A673 (cell line): Measurements from ENCODE around the gene PDCD10. TPM values are rescaled to one million over a fixed set of nuclear protein-coding genes. Genes with fewer than 3 reads are reported as not detected.

Experiments used
- BruUV-seq: library from RNA; stranded (reverse); fragments of 400-500 nt; replicated peaks from 2 replicates; lab custom pipeline; 2021; lab: Mats Ljungman, UMichigan
- CTCF ChIA-PET: fragments of 300-600 bp; sonication (Branson Sonifier 250); formaldehyde crosslinking; loops from one replicate; lab custom pipeline; 2022; ENCODE audit warnings: antibody characterized with exemption; lab: Charles Lee
- POLR2A ChIA-PET: fragments of 300-600 bp; sonication (Branson Sonifier 250); formaldehyde crosslinking; loops from one replicate; lab custom pipeline; 2022; ENCODE audit warnings: antibody characterized with exemption; ENCODE audit not compliant: low non-redundant PET; lab: Charles Lee
- DNase-seq: peaks from one replicate; pipeline ENCODE4 v3.0.0-alpha.2; 2015; ENCODE audit warnings: low spot score
- H3K27ac ChIP-seq: fragments of 200-600 bp; sonication (generic); 2 replicates; pipeline ENCODE4 v1.5.1; 2016; ENCODE audit warnings: mixed run types, low read depth, mild to moderate bottlenecking, mixed read lengths, antibody characterized with exemption, low read length; ENCODE audit not compliant: poor library complexity, severe bottlenecking
- H3K27me3 ChIP-seq: fragments of 200-600 bp; sonication (generic); replicated peaks from 2 replicates; pipeline ENCODE4 v1.6.1; 2017; ENCODE audit warnings: mixed run types, low read depth, mild to moderate bottlenecking, mixed read lengths, antibody characterized with exemption, low read length; ENCODE audit not compliant: insufficient read depth, poor library complexity
- H3K36me3 ChIP-seq: fragments of 200-600 bp; sonication (generic); 2 replicates; pipeline ENCODE4 v1.6.1; 2016; ENCODE audit warnings: mixed run types, mild to moderate bottlenecking, mixed read lengths, antibody characterized with exemption, low read length; ENCODE audit not compliant: insufficient read depth, poor library complexity, severe bottlenecking
- H3K4me1 ChIP-seq: fragments of 200-600 bp; sonication (generic); 2 replicates; pipeline ENCODE4 v1.6.1; 2017; ENCODE audit warnings: mixed run types, mild to moderate bottlenecking, mixed read lengths, antibody characterized with exemption, low read length; ENCODE audit not compliant: insufficient read depth, poor library complexity, severe bottlenecking
- H3K4me3 ChIP-seq: fragments of 200-600 bp; sonication (generic); 2 replicates; pipeline ENCODE4 v1.5.1; 2016; ENCODE audit warnings: low read depth, mixed run types, mild to moderate bottlenecking, mixed read lengths, low read length; ENCODE audit not compliant: poor library complexity, severe bottlenecking
- H3K9me3 ChIP-seq: fragments of 200-600 bp; sonication (generic); 2 replicates; pipeline ENCODE4 v1.6.1; 2016; ENCODE audit warnings: mixed run types, low read depth, mild to moderate bottlenecking, mixed read lengths, antibody characterized with exemption, low read length; ENCODE audit not compliant: poor library complexity, severe bottlenecking
- CTCF ChIP-seq: fragments of 300-800, 200-600 bp; sonication (generic); conservative IDR thresholded peaks from 2 replicates; pipeline ENCODE4 v1.5.1; 2017; ENCODE audit warnings: low read depth, mild to moderate bottlenecking, antibody characterized with exemption, low read length, moderate library complexity, mixed read lengths
- EZH2 ChIP-seq: fragments of 200-600 bp; sonication (generic); IDR thresholded peaks from 2 replicates; pipeline ENCODE4 v1.6.1; 2017; ENCODE audit warnings: borderline replicate concordance, low read depth, mild to moderate bottlenecking, mixed read lengths, antibody characterized with exemption, low read length; ENCODE audit not compliant: poor library complexity, severe bottlenecking
- intact Hi-C: fragments of 100-400 bp; cut with micrococcal nuclease; formaldehyde crosslinking; loops from one replicate; pipeline ENCODE4 v1.10.0; 2022; ENCODE audit not compliant: unreplicated experiment
- total RNA-seq: library from RNA; stranded (reverse); gene quantifications from 2 replicates; pipeline ENCODE4 v1.2.3, GENCODE V29; 2021

PDCD10 gene
- total RNA-seq, 1 experiment from 2014 or later, result 47.0 TPM

DNA sequence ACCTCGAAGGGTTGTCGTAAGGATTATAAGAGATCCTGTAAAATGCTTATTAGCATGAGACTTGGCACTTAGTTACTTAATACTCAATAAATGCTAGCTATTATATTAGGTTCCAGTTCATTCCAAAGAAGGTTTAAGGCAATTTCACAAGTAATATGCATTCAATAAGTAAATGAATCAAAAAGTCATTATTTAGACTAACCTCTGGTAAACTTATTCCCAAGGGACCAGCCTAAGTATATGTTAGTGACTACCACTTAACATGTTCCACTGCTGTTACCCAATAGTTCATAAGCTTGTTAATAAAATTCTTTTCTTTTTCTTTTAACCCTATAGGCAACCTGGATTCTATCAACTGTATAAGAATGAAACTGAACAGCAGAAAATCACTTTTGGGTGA is 5.1 kb downstream of the PDCD10 start:
- Histone ChIP-seq H3K9me3 (no peaks in the 10 kb centered on the region), H3K4me1 (peaks cover 18% of the 10 kb centered on the region), H3K27ac (no peak overlapping the region), H3K27me3 (no peaks in the 10 kb centered on the region), H3K4me3 (no peak overlapping the region), H3K36me3 (no peaks in the 10 kb centered on the region)
- BruUV-seq, result no TSS peak
- peak; percentile 43 for DNase-seq
- no peak for TF ChIP-seq EZH2
- no peak for TF ChIP-seq CTCF
- CTCF ChIA-PET, result no interaction called here
- POLR2A ChIA-PET, result no interaction called here
- intact Hi-C loops, result no loop called here

DNA sequence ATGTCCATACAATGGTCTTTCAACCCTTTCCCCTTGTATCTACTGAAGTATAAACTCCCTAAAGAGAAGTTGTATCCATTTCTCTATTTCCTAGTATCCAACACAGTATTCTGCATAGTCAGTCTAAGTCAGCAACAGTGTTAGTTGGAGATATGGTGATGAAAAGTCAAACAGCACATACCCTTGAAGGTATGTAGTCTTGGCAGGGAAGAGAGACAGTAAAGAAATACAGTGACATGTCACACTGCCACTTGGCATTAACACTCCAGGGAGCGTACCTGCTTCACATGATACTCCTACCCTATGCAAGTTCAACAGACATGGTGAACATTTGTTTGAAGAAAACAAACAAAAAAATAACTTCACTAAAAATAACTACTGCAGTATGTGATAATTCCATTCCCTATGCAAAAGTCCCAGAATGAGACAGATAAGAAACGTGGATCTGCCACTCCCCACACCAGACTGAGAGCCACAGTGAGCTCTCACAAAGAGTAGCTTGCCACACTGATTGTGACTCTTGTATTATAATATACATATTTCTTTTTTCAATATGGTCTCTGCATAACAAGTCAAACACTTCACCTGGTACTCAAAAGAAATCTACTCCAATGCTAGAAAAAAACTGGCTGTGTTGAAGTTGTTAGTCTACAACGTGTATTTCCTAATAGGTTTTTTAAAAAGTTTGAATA is 5.9 kb downstream of the PDCD10 start:
- Histone ChIP-seq H3K4me1 (peaks cover 17% of the 10 kb centered on the region), H3K36me3 (no peaks in the 10 kb centered on the region), H3K27ac (no peak overlapping the region), H3K4me3 (no peak overlapping the region), H3K9me3 (no peaks in the 10 kb centered on the region), H3K27me3 (no peaks in the 10 kb centered on the region)
- POLR2A ChIA-PET, result no interaction called here
- intact Hi-C loops, result no loop called here
- TF ChIP-seq CTCF, result no peak
- no peak for TF ChIP-seq EZH2
- no TSS peak for BruUV-seq
- no peak for DNase-seq
- CTCF ChIA-PET, result no interaction called here

DNA sequence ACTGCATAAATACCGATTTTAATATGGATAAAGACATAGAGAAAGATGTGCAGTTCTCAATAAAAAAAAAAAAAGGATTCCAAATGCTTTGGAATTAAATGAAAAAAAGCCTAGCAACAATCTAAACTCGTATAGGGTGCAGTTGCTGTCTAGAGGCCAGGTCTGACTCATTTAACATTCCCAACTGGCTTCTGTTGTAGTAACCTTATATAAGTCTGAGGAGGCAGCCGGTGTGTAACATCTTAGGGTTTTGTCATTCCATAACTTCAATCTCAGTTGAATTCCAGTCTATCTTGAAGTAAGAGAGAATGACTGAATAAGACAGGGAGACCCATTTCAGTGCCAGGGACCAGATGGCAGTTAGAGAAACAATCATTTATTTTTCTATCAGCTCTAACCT is 6.5 kb downstream of the PDCD10 start:
- intact Hi-C loops, result no loop called here
- CTCF ChIA-PET, result no interaction called here

More for the DNA sequence above, 6.5 kb downstream of the PDCD10 start:
- no peaks in the 10 kb centered on the region for H3K27me3 ChIP-seq
- H3K27ac ChIP-seq, result no peak overlapping the region
- H3K4me3 ChIP-seq, result no peak overlapping the region
- BruUV-seq, result no TSS peak
- no peaks in the 10 kb centered on the region for H3K9me3 ChIP-seq
- POLR2A ChIA-PET, result no interaction called here
- TF ChIP-seq CTCF (no peak), EZH2 (no peak)
- no peak for DNase-seq
- peaks cover 11% of the 10 kb centered on the region for H3K4me1 ChIP-seq
- no peaks in the 10 kb centered on the region for H3K36me3 ChIP-seq
